PC-3 (cell line): ENCODE data around the gene TTC7B. TPM values are rescaled to one million over a fixed set of nuclear protein-coding genes. Genes with fewer than 3 reads are reported as not detected.

Source experiments
- ATAC-seq: fragments of 200-7000 bp; cut with Tn5 transposase; 2 replicates; pipeline ENCODE4 v1.9.1; 2020; ENCODE audit warnings: mild to moderate bottlenecking, moderate library complexity
- BruUV-seq: library from RNA; stranded (reverse); fragments of 400-500 nt; replicated peaks from 2 replicates; lab custom pipeline; 2021; lab: Mats Ljungman, UMichigan
- CTCF ChIA-PET: fragments of 300-600 bp; sonication (Branson Sonifier 250); formaldehyde crosslinking; loops from one replicate; lab custom pipeline; 2022; ENCODE audit warnings: antibody characterized with exemption; lab: Charles Lee
- POLR2A ChIA-PET: fragments of 300-600 bp; sonication (Branson Sonifier 250); formaldehyde crosslinking; loops from one replicate; lab custom pipeline; 2022; ENCODE audit warnings: antibody characterized with exemption; ENCODE audit not compliant: unreplicated experiment; lab: Charles Lee
- DNase-seq: peaks from one replicate; pipeline ENCODE4 v3.0.0-alpha.2; 2015
- H2AFZ ChIP-seq: fragments of 300-600 bp; sonication (generic); 2 replicates; pipeline ENCODE4 v1.6.0; 2016; ENCODE audit warnings: antibody characterized with exemption, low read length
- H3F3A ChIP-seq: fragments of 300-600 bp; sonication (generic); one replicate; pipeline ENCODE4 v1.6.0; 2017; ENCODE audit warnings: antibody characterized with exemption, low read length, control low read depth, mild to moderate bottlenecking; ENCODE audit not compliant: unreplicated experiment
- H3K27ac ChIP-seq: fragments of 300-600 bp; sonication (generic); 2 replicates; pipeline ENCODE4 v1.5.1; 2016; ENCODE audit warnings: mild to moderate bottlenecking, low read length
- H3K27me3 ChIP-seq: fragments of 300-600 bp; sonication (generic); 2 replicates; pipeline ENCODE4 v1.6.1; 2016; ENCODE audit warnings: low read length, mixed read lengths
- H3K36me3 ChIP-seq: fragments of 300-600 bp; sonication (generic); 2 replicates; pipeline ENCODE4 v1.6.1; 2016; ENCODE audit warnings: low read depth, mixed run types, low read length, mixed read lengths
- H3K4me1 ChIP-seq: fragments of 300-600 bp; sonication (generic); 2 replicates; pipeline ENCODE4 v1.5.1; 2016; ENCODE audit warnings: low read length; ENCODE audit not compliant: insufficient read depth
- H3K4me2 ChIP-seq: fragments of 300-600 bp; sonication (generic); 2 replicates; pipeline ENCODE4 v1.6.0; 2016; ENCODE audit warnings: low read length
- H3K4me3 ChIP-seq: fragments of 300-600 bp; sonication (generic); 2 replicates; pipeline ENCODE4 v1.5.1; 2016; ENCODE audit warnings: mild to moderate bottlenecking, low read length, mixed read lengths
- H3K79me2 ChIP-seq: fragments of 300-600 bp; sonication (generic); 2 replicates; pipeline ENCODE4 v1.6.1; 2017; ENCODE audit warnings: low read length, mixed read lengths
- H3K9ac ChIP-seq: fragments of 300-600 bp; sonication (generic); 2 replicates; pipeline ENCODE4 v1.6.0; 2016; ENCODE audit warnings: mild to moderate bottlenecking, low read length
- H3K9me2 ChIP-seq: fragments of 300-600 bp; sonication (generic); replicated peaks from 2 replicates; pipeline ENCODE4 v1.6.1; 2016; ENCODE audit warnings: mixed run types, low read length, mixed read lengths
- H3K9me3 ChIP-seq: fragments of 300-600 bp; sonication (generic); 2 replicates; pipeline ENCODE4 v1.6.1; 2016; ENCODE audit warnings: low read length, mixed read lengths
- H4K20me1 ChIP-seq: fragments of 300-600 bp; sonication (generic); 2 replicates; pipeline ENCODE4 v1.6.1; 2016; ENCODE audit warnings: low read length, mixed read lengths
- CTCF ChIP-seq: fragments of 300-600 bp; sonication (generic); conservative IDR thresholded peaks from 2 replicates; pipeline ENCODE4 v1.5.1; 2017; ENCODE audit warnings: antibody characterized with exemption, low read depth, mild to moderate bottlenecking, low read length
- EZH2 ChIP-seq: fragments of 300-600 bp; sonication (generic); IDR thresholded peaks from one replicate; pipeline ENCODE4 v1.6.1; 2017; ENCODE audit warnings: antibody characterized with exemption, mild to moderate bottlenecking, low read length; ENCODE audit not compliant: unreplicated experiment
- EZH2phosphoT487 ChIP-seq: fragments of 300-600 bp; sonication (generic); IDR thresholded peaks from 2 replicates; pipeline ENCODE4 v1.6.1; 2018; ENCODE audit warnings: mild to moderate bottlenecking, antibody characterized with exemption, low read length, borderline replicate concordance
- intact Hi-C: fragments of 100-400 bp; cut with micrococcal nuclease; formaldehyde crosslinking; loops from 2 replicates; pipeline ENCODE4 v1.9.0; 2023
- total RNA-seq: library from RNA; depleted of rRNA; stranded (reverse); fragments of >200 nt; gene quantifications from 2 replicates; pipeline ENCODE4 v1.2.3, GENCODE V29; 2014

TTC7B gene
- total RNA-seq, 1 experiment from 2014 or later: 45.6 TPM

GRCh38 chr14:90632871-90633270 lies 183.4 kb downstream of the TTC7B start:
- H3K4me2 ChIP-seq: no peak overlapping the region
- no peaks in the 10 kb centered on the region for H4K20me1 ChIP-seq
- BruUV-seq: no TSS peak
- H3K9me3 ChIP-seq: no peaks in the 10 kb centered on the region
- ATAC-seq (no peak), DNase-seq (no peak)
- H3K9ac ChIP-seq: no peak overlapping the region
- H3K79me2 ChIP-seq: no peaks in the 10 kb centered on the region
- H3K9me2 ChIP-seq: no peaks in the 10 kb centered on the region
- no peaks in the 10 kb centered on the region for H3K27me3 ChIP-seq
- H3K36me3 ChIP-seq: no peaks in the 10 kb centered on the region
- no peak overlapping the region for H3K27ac ChIP-seq
- ChIA-PET CTCF (no interaction called here), POLR2A (no interaction called here)
- no peak overlapping the region for H2AFZ ChIP-seq
- 0 out of 2 replicates have a peak, but pooled peaks cover 6% of the 10 kb centered on the region for H3K4me1 ChIP-seq
- H3K4me3 ChIP-seq: no peak overlapping the region
- no peak for TF ChIP-seq CTCF
- TF ChIP-seq EZH2phosphoT487: no peak
- no peak for TF ChIP-seq EZH2
- no peaks in the 10 kb centered on the region for H3F3A ChIP-seq
- intact Hi-C loops: no loop called here

GRCh38 chr14:90632451-90632850 lies 183.8 kb downstream of the TTC7B start:
- ChIA-PET POLR2A (interaction anchor here (0.7 kb wide), 1 partner anchor 18 kb away, joined by 4 read pairs; no protein-coding TSS in a partner anchor), CTCF (no interaction called here)
- BruUV-seq: no TSS peak
- H3K36me3 ChIP-seq: no peaks in the 10 kb centered on the region
- intact Hi-C loops: no loop called here
- no peak overlapping the region for H2AFZ ChIP-seq
- no peak overlapping the region for H3K9ac ChIP-seq
- no peak overlapping the region for H3K4me3 ChIP-seq
- H3K4me2 ChIP-seq: no peak overlapping the region
- no peaks in the 10 kb centered on the region for H3K9me2 ChIP-seq
- TF ChIP-seq EZH2 (no peak), CTCF (no peak), EZH2phosphoT487 (no peak)
- no peaks in the 10 kb centered on the region for H3F3A ChIP-seq
- H3K27ac ChIP-seq: no peak overlapping the region
- H3K27me3 ChIP-seq: no peaks in the 10 kb centered on the region
- DNase-seq: no peak
- H3K4me1 ChIP-seq: 0 out of 2 replicates have a peak, but pooled peaks cover 6% of the 10 kb centered on the region
- H4K20me1 ChIP-seq: no peaks in the 10 kb centered on the region
- no peak for ATAC-seq
- no peaks in the 10 kb centered on the region for H3K9me3 ChIP-seq
- H3K79me2 ChIP-seq: no peaks in the 10 kb centered on the region

GRCh38 chr14:90630171-90630806 lies 185.9 kb downstream of the TTC7B start:
- intact Hi-C loops: no loop called here
- CTCF ChIA-PET: no interaction called here

More at GRCh38 chr14:90630171-90630806, 185.9 kb downstream of the TTC7B start:
- Histone ChIP-seq H3F3A (no peaks in the 10 kb centered on the region), H3K27ac (no peak overlapping the region), H3K4me1 (peaks cover 10% of the 10 kb centered on the region; the same call in 1 of the 2 replicates), H3K36me3 (no peaks in the 10 kb centered on the region), H3K9ac (no peak overlapping the region), H3K27me3 (no peaks in the 10 kb centered on the region), H3K4me2 (no peak overlapping the region), H2AFZ (no peak overlapping the region), H3K9me2 (no peaks in the 10 kb centered on the region), H3K79me2 (no peaks in the 10 kb centered on the region), H3K9me3 (no peaks in the 10 kb centered on the region), H3K4me3 (no peak overlapping the region), H4K20me1 (no peaks in the 10 kb centered on the region)
- no TSS peak for BruUV-seq
- POLR2A ChIA-PET: no interaction called here
- ATAC-seq (no peak), DNase-seq (no peak)
- no peak for TF ChIP-seq EZH2
- TF ChIP-seq CTCF: no peak
- TF ChIP-seq EZH2phosphoT487: no peak
